Heart left ventricle (tissue), 13 donors: Measurements from ENCODE around the gene RAG2.

Experiments
- POLR2A ChIP-seq, 2 donors: fragments of 450-650 bp; IDR thresholded peaks; one replicate each; pipeline ENCODE4 v1.6.1; 2017; ENCODE audit warnings: antibody characterized with exemption in 2 of 2, mild to moderate bottlenecking in 2 of 2, moderate library complexity in 2 of 2
- TF ChIP-seq, protein P1 (sequence below), 12 donors: fragments of 200-600 bp; sonication (generic) in 4 of 12; IDR thresholded peaks; one replicate each; pipeline versions ENCODE4 v1.5.0 to v1.8.0; 2018 to 2022; ENCODE audit warnings: antibody characterized with exemption in 12 of 12, mild to moderate bottlenecking in 5 of 12
- donor health status: ischemic (EF 13 %, LVEDD 7.1; RV severe dilation, severe dysfunction).
- donor health status: DM: no; HTN: yes; CAD: no.
- donor health status: DM: no; HTN: no; CAD: no.
- donor health status: ischemic (EF 25% LVEDD 6.9; RV normal size, moderate dysfunction).
- donor health status: ischemic (EF 25% LVEDD 5.7; RV mildly dilated, moderate dysfunction).
- donor health status: ischemic (EF 35%, LVEDD 5.7; RV mildly dilated, moderate dysfunction).
- donor health status: nonischemic (EF 11% LVEDD 7.7; RV severe dilation, severe dysfunction).
- donor health status: DM: yes; HTN: yes; CAD: no.
- donor health status: PGD.
- donor health status: ischemic (EF 29% LVEDD 5.4; RV normal size, mild dysfunction).
- donor health status: nonischemic (EF 23%, LVEDD 6.1; RV moderate dilation, normal function).

DNA sequence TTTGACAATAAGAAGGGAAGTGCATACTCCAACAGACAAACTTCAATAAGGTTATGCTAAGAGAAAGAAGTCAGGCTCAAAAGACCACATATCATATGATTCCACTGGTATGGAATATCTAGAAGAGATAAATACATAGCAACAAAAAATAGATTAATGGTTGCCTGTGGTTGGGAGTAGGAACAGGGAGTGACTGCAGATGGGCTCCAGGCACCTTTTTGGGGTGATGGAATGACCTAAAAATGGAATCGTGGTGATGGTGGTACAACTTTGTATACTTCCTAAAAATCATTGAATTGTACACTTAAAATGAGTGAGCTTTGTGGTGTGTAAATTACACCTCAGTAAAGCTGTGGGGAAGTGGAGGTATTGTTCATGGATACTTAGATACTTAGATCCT lies 29.0 kb upstream of the RAG2 start:
- TF ChIP-seq, protein P1, sequence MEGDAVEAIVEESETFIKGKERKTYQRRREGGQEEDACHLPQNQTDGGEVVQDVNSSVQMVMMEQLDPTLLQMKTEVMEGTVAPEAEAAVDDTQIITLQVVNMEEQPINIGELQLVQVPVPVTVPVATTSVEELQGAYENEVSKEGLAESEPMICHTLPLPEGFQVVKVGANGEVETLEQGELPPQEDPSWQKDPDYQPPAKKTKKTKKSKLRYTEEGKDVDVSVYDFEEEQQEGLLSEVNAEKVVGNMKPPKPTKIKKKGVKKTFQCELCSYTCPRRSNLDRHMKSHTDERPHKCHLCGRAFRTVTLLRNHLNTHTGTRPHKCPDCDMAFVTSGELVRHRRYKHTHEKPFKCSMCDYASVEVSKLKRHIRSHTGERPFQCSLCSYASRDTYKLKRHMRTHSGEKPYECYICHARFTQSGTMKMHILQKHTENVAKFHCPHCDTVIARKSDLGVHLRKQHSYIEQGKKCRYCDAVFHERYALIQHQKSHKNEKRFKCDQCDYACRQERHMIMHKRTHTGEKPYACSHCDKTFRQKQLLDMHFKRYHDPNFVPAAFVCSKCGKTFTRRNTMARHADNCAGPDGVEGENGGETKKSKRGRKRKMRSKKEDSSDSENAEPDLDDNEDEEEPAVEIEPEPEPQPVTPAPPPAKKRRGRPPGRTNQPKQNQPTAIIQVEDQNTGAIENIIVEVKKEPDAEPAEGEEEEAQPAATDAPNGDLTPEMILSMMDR (IDR thresholded peaks at IDR 0.05), result no peak
- no peak for TF ChIP-seq POLR2A (IDR thresholded peaks at IDR 0.05)
